ENCODE measurements around the gene ABCC4. TPM values are rescaled to one million over a fixed set of nuclear protein-coding genes. Genes with fewer than 3 reads are reported as not detected.

ABCC4 gene
- polyA plus RNA-seq, 3 donors: 21.2 to 22.6 (median 22.4) TPM

GRCh38 chr13:95128045-95128643 is 173.1 kb downstream of the ABCC4 start:
- no peak for DNase-seq (ENCODE audit: low read depth in 3 of 3, low spot score in 2 of 3)

DNA sequence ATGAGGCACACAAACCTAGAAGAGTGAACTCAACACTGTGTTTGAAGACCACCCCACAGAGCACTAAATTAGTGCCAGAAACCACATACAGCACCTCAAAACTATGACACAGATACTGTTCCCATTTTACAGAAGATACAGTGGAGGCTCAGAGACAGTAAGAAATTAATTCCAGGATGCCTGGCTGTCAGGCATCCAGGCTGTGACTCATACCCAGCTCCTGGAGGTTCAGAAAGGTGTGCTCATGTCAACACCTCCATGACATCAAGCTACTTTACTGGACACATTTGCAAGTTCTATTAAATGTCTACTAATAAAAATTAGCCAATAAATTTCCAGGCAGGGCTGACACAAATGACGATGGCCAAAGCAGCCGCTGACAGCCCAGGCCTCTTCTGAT is 176.3 kb downstream of the ABCC4 start:
- no peak for DNase-seq (ENCODE audit: low read depth in 3 of 3, low spot score in 2 of 3)

DNA sequence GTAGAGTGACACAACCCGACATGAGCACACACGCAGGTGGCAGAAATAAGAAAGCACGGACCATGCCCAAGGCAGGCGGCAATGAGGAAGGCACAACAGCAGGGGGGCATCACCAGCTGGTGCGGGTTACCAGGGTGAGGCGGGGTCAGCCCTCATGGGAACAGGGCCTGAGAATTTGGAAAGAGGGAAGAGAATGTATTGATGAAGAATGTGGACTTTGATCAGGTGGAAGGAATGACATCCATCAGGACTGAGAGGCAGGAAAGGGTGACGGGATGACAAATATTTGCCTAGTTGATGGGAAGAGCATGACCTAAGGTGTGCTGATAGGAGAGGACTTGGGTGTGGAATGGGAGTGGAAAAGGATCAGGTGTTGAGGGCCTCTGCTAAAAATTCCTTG is 177.5 kb downstream of the ABCC4 start:
- no peak for DNase-seq (ENCODE audit: low read depth in 3 of 3, low spot score in 2 of 3)

DNA sequence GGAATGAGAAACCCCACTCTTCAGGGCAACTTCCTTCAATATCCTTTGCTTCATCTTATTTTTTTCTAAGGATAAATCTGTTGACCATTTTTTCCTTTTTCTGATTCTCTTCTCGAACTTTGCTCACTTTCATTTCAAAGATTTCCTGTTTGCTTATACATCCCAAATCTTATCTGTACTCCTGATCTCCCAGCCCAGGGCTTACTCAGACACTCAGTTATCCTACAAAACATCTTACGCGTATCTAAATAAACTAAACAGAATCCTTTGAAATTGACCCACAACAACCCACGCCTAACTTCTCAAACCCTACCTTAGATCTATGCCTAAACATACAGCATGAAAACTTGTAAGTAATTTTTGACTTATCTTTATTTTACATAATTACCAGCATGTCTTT is 179.2 kb downstream of the ABCC4 start:
- DNase-seq (ENCODE audit: low read depth in 3 of 3, low spot score in 2 of 3): no peak

DNA sequence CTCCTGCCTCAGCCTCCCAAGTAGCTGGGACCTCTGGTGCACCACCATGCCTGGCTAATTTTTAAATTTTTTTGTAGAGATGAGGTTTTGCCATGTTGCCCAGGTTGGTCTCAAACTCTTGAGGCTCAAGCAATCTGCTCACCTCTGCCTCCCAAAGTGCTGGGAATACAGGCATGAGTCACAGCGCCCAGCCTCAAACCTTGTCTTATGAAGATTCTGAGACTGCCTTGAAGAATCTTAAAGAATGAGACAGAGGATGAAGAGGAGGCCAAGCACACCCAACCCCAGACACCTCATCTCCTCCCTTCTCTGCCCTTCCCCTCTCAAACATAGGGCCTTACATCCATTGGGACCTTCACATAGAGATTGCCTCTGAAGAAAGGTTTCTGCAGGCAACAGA is 179.7 kb downstream of the ABCC4 start:
- DNase-seq (ENCODE audit: low read depth in 3 of 3, low spot score in 2 of 3): no peak

GRCh38 chr13:95120650-95121049 is 180.6 kb downstream of the ABCC4 start:
- DNase-seq (ENCODE audit: low read depth in 3 of 3, low spot score in 2 of 3): no peak

DNA sequence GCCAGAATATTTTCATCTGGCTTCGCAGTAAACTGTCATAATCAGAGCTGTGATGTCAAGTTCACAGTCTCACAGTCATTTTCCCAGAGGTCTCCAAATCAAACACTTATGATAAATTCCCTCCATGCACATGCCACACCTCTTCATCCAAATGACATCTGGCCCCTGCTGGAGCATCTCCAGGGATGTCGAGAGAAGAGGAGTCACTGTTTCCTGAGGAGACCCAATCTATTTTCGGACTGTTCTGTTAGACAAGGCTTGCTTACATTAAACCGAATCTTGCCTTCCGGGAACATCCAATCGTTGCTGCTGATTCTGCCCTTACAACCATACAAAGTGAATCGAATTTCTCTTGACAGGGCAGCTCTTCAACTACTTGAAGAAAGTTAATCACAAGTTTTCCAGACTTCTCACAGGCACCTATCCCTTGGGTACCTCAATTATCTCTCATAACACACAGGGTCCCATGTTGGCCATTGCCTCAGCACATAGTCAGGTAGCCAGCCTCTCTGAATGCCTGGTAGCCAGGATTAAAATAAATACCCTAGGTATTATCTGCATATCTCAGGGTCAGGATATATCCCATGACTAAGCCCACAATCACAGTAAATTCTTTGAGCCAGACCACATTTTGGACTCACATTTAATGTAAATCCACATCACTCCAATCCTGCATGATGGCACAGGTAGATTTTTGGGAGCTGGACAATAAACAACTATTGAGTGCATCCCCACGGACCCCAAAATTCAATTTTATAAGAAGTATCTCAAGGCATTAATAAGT is 182.5 kb downstream of the ABCC4 start:
- no peak for DNase-seq (ENCODE audit: low read depth in 3 of 3, low spot score in 2 of 3)

GRCh38 chr13:95117092-95117491 is 184.2 kb downstream of the ABCC4 start:
- DNase-seq (ENCODE audit: low read depth in 3 of 3, low spot score in 2 of 3): no peak

- no peak for DNase-seq (ENCODE audit: low read depth in 3 of 3, low spot score in 2 of 3)
These were observed 185.7 kb downstream of the ABCC4 start for GRCh38 chr13:95115525-95115924.

GRCh38 chr13:95113601-95114000 is 187.7 kb downstream of the ABCC4 start:
- no peak for DNase-seq (ENCODE audit: low read depth in 3 of 3, low spot score in 2 of 3)

DNA sequence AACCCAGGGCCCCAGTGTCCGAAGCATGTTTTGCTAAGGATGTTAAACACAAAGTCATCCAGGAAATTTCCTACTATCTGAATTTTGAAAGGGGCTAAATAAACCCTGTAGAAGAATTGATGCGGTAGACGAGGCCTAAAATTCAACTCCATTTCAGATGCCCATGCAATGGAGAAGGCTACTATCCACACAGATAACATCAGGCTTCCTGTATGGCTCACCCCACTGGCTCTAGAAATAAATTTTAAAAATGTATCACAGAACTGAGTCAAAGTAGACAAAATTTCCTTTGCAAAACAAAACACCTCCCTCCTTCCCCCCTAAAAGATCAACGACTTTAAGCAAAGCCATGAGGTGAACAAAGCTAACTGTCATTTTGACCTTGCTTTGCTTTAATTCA is 188.4 kb downstream of the ABCC4 start:
- no peak for DNase-seq (ENCODE audit: low read depth in 3 of 3, low spot score in 2 of 3)

GRCh38 chr13:95111608-95112007 is 189.6 kb downstream of the ABCC4 start:
- DNase-seq (ENCODE audit: low read depth in 3 of 3, low spot score in 2 of 3): no peak

- no peak for DNase-seq (ENCODE audit: low read depth in 3 of 3, low spot score in 2 of 3)
These were observed 194.7 kb downstream of the ABCC4 start for GRCh38 chr13:95106562-95106961.

DNA sequence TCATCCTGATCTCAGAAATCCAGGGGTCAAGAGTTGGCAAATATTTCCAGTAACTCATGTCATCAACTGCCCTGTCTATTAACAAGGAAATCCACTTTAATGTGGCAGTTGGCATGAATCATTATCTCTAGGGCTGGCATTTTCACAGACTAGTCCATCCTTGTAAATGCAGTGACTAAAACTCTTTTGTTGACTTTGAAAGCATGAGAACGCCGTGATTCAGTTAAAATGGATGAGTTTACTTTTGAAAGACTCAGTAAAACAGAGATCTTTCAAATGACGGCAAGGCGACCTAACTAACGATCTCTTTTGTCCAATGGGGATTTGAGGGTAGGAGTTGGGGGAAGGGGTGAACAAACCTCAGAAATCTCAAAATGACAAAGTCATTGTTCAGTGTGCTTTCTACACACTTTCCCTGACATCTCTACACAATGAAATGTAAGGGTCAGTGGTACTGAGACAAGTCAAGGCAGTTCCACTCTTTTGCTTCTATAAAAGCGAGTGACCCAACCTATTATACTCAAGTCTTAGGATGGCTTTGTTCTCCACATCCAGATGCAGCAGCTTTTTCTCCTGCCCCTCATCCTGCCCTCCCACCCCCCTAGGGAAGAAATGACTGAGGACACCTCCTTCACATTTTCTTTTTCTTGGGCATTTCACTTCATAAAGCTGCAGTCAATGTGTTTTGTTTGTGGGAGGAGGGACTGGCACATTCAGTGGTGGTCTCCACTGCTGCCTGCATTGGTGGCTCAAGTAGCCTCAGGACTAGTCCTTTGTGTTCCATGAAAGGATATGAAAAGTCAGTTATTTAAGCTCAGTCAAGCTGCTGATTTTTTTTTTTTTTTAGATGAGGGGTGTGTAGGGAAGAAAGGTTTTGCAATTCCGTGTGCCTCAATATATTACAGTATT is 200.5 kb downstream of the ABCC4 start:
- no peak for DNase-seq (ENCODE audit: low read depth in 3 of 3, low spot score in 2 of 3)

- DNase-seq (ENCODE audit: low read depth in 3 of 3, low spot score in 2 of 3): no peak
These were observed 201.7 kb downstream of the ABCC4 start for GRCh38 chr13:95099541-95099940.

GRCh38 chr13:95098916-95099315 is 202.3 kb downstream of the ABCC4 start:
- no peak for DNase-seq (ENCODE audit: low read depth in 3 of 3, low spot score in 2 of 3)

GRCh38 chr13:95091755-95092154 is 209.5 kb downstream of the ABCC4 start:
- DNase-seq (ENCODE audit: low read depth in 3 of 3, low spot score in 2 of 3): no peak

- DNase-seq (ENCODE audit: low read depth in 3 of 3, low spot score in 2 of 3): no peak
These were observed 213.4 kb downstream of the ABCC4 start for GRCh38 chr13:95087746-95088305.

DNA sequence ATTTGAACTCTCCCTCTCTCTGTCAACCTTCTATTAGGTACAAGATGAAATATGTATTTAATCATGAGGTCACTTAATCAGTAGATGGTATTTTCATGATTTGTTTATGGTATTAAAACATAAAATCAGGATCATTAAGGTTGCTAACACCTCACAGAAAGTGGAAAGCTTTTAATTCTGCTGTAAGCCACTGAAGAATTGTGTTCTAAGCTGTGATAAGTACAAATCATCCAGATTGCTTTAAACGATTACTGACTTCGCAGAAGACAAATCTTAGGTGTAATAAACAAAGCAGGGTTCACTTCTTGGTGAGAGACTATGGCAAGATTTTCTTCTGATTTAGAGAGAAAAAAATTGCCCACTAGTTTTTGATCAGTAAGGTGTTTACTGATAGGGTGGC is 214.5 kb downstream of the ABCC4 start:
- DNase-seq (ENCODE audit: low read depth in 3 of 3, low spot score in 2 of 3): no peak

GRCh38 chr13:95083758-95084157 is 217.5 kb downstream of the ABCC4 start:
- DNase-seq (ENCODE audit: low read depth in 3 of 3, low spot score in 2 of 3): no peak

- DNase-seq (ENCODE audit: low read depth in 3 of 3, low spot score in 2 of 3): no peak
These were observed 218.2 kb downstream of the ABCC4 start for GRCh38 chr13:95083066-95083465.

Measured in right renal cortex interstitium (tissue), 3 donors.